Heart left ventricle (tissue), 16 donors: ENCODE data around the gene PCSK6. TPM values are rescaled to one million over a fixed set of nuclear protein-coding genes. Genes with fewer than 3 reads are reported as not detected.

Source experiments
- ATAC-seq, 4 donors: fragments of 200-7000 bp; cut with Tn5 transposase; one replicate each; pipeline ENCODE4 v1.9.1; 2020 to 2022; ENCODE audit warnings: moderate library complexity in 4 of 4, mild to moderate bottlenecking in 3 of 4, moderate number of reproducible peaks in 1 of 4
- DNase-seq, 5 donors: peaks; one replicate each; pipeline ENCODE4 v3.0.0-alpha.2; 2020
- H3K27ac ChIP-seq, 12 donors: fragments of 200-600 bp; sonication (generic) in 4 of 12; one replicate each; pipeline versions ENCODE4 v1.5.0 to v1.8.0; 2016 to 2022; ENCODE audit warnings: mild to moderate bottlenecking in 2 of 12
- H3K27me3 ChIP-seq, 9 donors: fragments of 200-600 bp; sonication (generic) in 2 of 9; one replicate each; pipeline versions ENCODE4 v1.5.1 to v1.8.0; 2016 to 2022; ENCODE audit warnings: mild to moderate bottlenecking in 3 of 9
- H3K36me3 ChIP-seq, 9 donors: fragments of 200-600 bp; sonication (generic) in 2 of 9; one replicate each; pipeline versions ENCODE4 v1.5.0 to v1.8.0; 2018 to 2022; ENCODE audit warnings: mild to moderate bottlenecking in 2 of 9
- H3K4me1 ChIP-seq, 12 donors: fragments of 200-600 bp; sonication (generic) in 4 of 12; one replicate each; pipeline versions ENCODE4 v1.5.0 to v1.8.0; 2016 to 2022; ENCODE audit warnings: mild to moderate bottlenecking in 3 of 12
- H3K4me3 ChIP-seq, 12 donors: fragments of 200-600 bp; sonication (generic) in 4 of 12; one replicate each; pipeline versions ENCODE4 v1.5.0 to v1.8.0; 2017 to 2022; ENCODE audit warnings: mild to moderate bottlenecking in 9 of 12, moderate library complexity in 4 of 12
- H3K9me3 ChIP-seq, 12 donors: fragments of 200-600 bp; sonication (generic) in 4 of 12; one replicate each; pipeline versions ENCODE4 v1.5.0 to v1.8.0; 2016 to 2022; ENCODE audit warnings: mild to moderate bottlenecking in 1 of 12
- POLR2A ChIP-seq, 2 donors: fragments of 450-650 bp; IDR thresholded peaks; one replicate each; pipeline ENCODE4 v1.6.1; 2017; ENCODE audit warnings: antibody characterized with exemption in 2 of 2, mild to moderate bottlenecking in 2 of 2, moderate library complexity in 2 of 2
- WGBS, 4 donors: extraction: QIAGEN DNeasy Blood & Tissue Kit in 2 of 4; methylation state at CpG; one replicate each; pipeline versions ENCODE4 v1.1.5 to v1.1.7; 2013 to 2018; 5-methylcytosine and 5-hydroxymethylcytosine counted together
- intact Hi-C, 10 donors: fragments of 100-400 bp; cut with DNase I; formaldehyde crosslinking; loops; one replicate each; pipeline versions ENCODE4 v1.11.1 to v1.14.2; 2022
- polyA plus RNA-seq, 2 donors: library from polyadenylated mRNA; stranded (reverse); fragments of 200-250 nt; gene quantifications; one replicate each; pipeline ENCODE4 v1.2.3, GENCODE V29; 2013
- total RNA-seq, 9 donors: library from RNA; depleted of rRNA in 2 of 9; stranded (reverse); fragments of >200 nt in 2 of 9; fragmentation: NEBNext Ultra II Directional in 3 of 9; extraction: Animal tissue kit (Norgen Biotek cat#: 25700) in 3 of 9; gene quantifications; one replicate each; pipeline versions ENCODE4 v1.1.0 to v1.2.4, GENCODE V29; 2016 to 2023
- TF ChIP-seq, protein P1 (sequence below), 12 donors: fragments of 200-600 bp; sonication (generic) in 4 of 12; IDR thresholded peaks; one replicate each; pipeline versions ENCODE4 v1.5.0 to v1.8.0; 2018 to 2022; ENCODE audit warnings: antibody characterized with exemption in 12 of 12, mild to moderate bottlenecking in 5 of 12
- donor health status: ischemic (EF 13 %, LVEDD 7.1; RV severe dilation, severe dysfunction).
- donor health status: healthy with polysubstance abuse.
- donor health status: DM: no; HTN: yes; CAD: no.
- donor health status: DM: no; HTN: no; CAD: no.
- donor health status: ischemic (EF 25% LVEDD 6.9; RV normal size, moderate dysfunction).
- donor health status: ischemic (EF 25% LVEDD 5.7; RV mildly dilated, moderate dysfunction).
- donor health status: healthy.
- donor health status: DM: yes; HTN: yes; CAD: no.
- donor health status: ischemic (EF 35%, LVEDD 5.7; RV mildly dilated, moderate dysfunction).
- donor health status: nonischemic (EF 11% LVEDD 7.7; RV severe dilation, severe dysfunction).
- donor health status: DM: yes; HTN: yes; CAD: no.
- donor health status: PGD.
- donor health status: ischemic (EF 29% LVEDD 5.4; RV normal size, mild dysfunction).
- donor health status: nonischemic (EF 23%, LVEDD 6.1; RV moderate dilation, normal function).

PCSK6 gene
- total and polyA plus RNA-seq, 11 donors: 7.3 to 41.7 (median 22.3) TPM

DNA sequence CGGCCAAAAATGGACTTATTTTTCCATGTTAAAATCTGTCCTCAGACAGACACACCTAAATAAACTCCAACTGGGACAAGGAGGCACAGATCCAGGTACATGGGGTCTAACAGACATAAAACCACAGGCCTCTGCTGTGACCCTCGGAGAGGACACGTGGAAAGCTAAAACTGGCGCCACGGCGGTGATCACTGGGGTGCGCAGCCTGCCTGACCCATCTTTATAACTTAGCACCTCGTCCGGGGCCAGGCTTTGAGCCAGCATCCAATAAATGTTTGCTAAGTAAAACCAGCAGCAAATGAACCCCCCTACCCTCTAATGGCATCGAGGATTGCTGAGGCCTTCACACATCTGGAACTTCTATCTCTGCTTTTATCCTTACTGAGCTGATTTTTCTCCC is 15.3 kb downstream of the PCSK6 start:
- intact Hi-C loops: loop anchor here in 1 of 10 donors (5.0 kb wide), 1 partner anchor 48 kb away; no protein-coding TSS in a partner anchor
- Histone ChIP-seq H3K4me1 (peaks cover 0 to 30% (median 11%) of the 10 kb centered on the region in 12 donors), H3K27ac (no peak overlapping the region), H3K27me3 (no peaks in the 10 kb centered on the region), H3K36me3 (no peaks in the 10 kb centered on the region), H3K4me3 (no peak overlapping the region), H3K9me3 (no peaks in the 10 kb centered on the region)
- 90 to 98% (median 94%) methylated on average over 10 of the region's 10 CpGs for WGBS, 4 donors
- no peak for DNase-seq
- TF ChIP-seq POLR2A (IDR thresholded peaks at IDR 0.05): no peak
- TF ChIP-seq, protein P1, sequence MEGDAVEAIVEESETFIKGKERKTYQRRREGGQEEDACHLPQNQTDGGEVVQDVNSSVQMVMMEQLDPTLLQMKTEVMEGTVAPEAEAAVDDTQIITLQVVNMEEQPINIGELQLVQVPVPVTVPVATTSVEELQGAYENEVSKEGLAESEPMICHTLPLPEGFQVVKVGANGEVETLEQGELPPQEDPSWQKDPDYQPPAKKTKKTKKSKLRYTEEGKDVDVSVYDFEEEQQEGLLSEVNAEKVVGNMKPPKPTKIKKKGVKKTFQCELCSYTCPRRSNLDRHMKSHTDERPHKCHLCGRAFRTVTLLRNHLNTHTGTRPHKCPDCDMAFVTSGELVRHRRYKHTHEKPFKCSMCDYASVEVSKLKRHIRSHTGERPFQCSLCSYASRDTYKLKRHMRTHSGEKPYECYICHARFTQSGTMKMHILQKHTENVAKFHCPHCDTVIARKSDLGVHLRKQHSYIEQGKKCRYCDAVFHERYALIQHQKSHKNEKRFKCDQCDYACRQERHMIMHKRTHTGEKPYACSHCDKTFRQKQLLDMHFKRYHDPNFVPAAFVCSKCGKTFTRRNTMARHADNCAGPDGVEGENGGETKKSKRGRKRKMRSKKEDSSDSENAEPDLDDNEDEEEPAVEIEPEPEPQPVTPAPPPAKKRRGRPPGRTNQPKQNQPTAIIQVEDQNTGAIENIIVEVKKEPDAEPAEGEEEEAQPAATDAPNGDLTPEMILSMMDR (IDR thresholded peaks at IDR 0.05): no peak
- ATAC-seq: no peak

DNA sequence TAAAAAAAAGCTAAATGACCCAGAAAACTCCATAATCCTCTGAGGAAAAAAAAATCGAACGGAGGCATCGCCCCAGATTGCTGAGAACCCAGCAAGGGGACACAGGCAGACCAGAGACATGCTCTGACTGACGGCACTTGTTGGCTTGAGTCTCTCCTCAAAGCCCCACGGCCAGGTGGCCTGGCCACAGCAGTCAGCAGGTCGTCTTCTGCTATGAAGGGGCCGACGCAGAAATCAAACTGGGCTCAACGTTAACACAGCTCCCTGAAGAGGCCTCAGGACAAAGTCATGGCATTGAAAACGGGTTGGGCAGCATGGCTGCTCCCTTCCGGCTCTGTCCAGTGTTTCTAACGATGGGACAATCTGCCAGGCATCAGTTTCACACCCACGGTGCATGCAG is 17.5 kb downstream of the PCSK6 start:
- no peak for DNase-seq
- no peak overlapping the region for H3K27ac ChIP-seq
- intact Hi-C loops: loop anchor here in 1 of 10 donors (5.0 kb wide), 1 partner anchor 50 kb away; no protein-coding TSS in a partner anchor

DNA sequence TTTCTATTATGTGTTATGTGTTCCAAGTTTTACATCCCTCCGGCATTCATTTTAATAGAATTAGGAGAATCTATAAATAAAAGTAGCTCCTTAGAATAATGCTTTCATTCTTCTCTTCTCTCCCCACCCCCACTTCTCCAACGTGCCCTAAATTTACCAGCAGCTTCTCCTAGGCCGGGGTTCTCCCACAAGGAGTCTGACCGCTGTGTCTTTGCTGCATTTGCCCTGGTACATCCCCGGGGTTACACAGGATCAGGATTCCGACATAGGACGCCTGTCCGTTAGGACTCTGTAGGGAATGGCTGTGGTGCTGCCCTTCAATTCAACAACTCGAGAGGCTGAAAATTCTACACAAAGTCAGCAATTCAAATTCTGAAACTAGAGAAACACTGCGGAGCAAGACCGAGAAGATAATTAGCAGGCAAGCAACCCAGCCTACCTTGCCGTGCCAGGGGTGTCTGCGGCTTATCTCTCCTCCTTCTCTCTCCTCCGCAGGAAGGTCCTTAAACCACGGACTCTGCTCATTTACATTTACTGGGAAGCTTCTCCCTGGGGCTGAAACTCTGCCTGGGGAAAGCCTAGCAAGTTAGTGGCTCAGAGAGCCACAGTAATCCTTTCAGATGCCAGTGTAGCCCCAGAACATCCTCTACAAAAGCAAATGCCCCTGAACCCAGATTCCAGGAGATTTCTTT is 18.8 kb downstream of the PCSK6 start:
- peak in 2 of 4 donors; percentile 4 to 25 for ATAC-seq
- 69 to 82% (median 71%) methylated on average over 15 of the region's 15 CpGs for WGBS, 4 donors
- Histone ChIP-seq H3K4me3 (peak overlapping the region in 2 of 12 donors; percentile 11 to 13), H3K4me1 (peaks cover 0 to 25% (median 8%) of the 10 kb centered on the region in 12 donors), H3K36me3 (no peaks in the 10 kb centered on the region), H3K27me3 (peaks cover 0 to 4% (median 0%) of the 10 kb centered on the region in 9 donors), H3K9me3 (peaks cover 0 to 4% (median 0%) of the 10 kb centered on the region in 12 donors), H3K27ac (peak overlapping the region in 6 of 12 donors; percentile 57 to 84 (median 78))
- TF ChIP-seq POLR2A (IDR thresholded peaks at IDR 0.05): no peak
- TF ChIP-seq, protein P1 (IDR thresholded peaks at IDR 0.05): no peak
- DNase-seq: no peak
- intact Hi-C loops: loop anchor here in 1 of 10 donors (5.0 kb wide), 1 partner anchor 52 kb away; no protein-coding TSS in a partner anchor

More for the DNA sequence above, 17.5 kb downstream of the PCSK6 start:
- Histone ChIP-seq H3K9me3 (no peaks in the 10 kb centered on the region), H3K27me3 (peaks cover 0 to 4% (median 0%) of the 10 kb centered on the region in 9 donors), H3K4me3 (no peak overlapping the region), H3K36me3 (no peaks in the 10 kb centered on the region), H3K4me1 (peaks cover 0 to 25% (median 8%) of the 10 kb centered on the region in 12 donors)
- no peak for ATAC-seq
- no peak for TF ChIP-seq POLR2A (IDR thresholded peaks at IDR 0.05)
- TF ChIP-seq, protein P1 (IDR thresholded peaks at IDR 0.05): no peak
- WGBS, 4 donors: 78 to 84% (median 82%) methylated on average over 13 of the region's 13 CpGs
